Sigmoid colon (tissue), 4 donors: ENCODE measurements around the gene GEMIN5.

Source experiments
- EP300 ChIP-seq, 4 donors: sonication (generic); formaldehyde crosslinking; IDR thresholded peaks; one replicate each; pipeline ENCODE4 v1.6.1; 2017; ENCODE audit warnings: antibody characterized with exemption in 4 of 4
- POLR2A ChIP-seq, 2 donors: fragments of 450-650 bp; IDR thresholded peaks; one replicate each; pipeline ENCODE4 v1.6.1; 2016; ENCODE audit warnings: antibody characterized with exemption in 2 of 2, mild to moderate bottlenecking in 2 of 2, moderate library complexity in 2 of 2
- TF ChIP-seq, protein P1 (sequence below), 4 experiments: fragments of 450-650 bp in 3 of 4; fragments of 200-600 bp in 1 of 4; IDR thresholded peaks; one replicate each; pipeline ENCODE4 v1.5.1; 2016 to 2019; ENCODE audit warnings: antibody characterized with exemption in 4 of 4, mild to moderate bottlenecking in 3 of 4, moderate library complexity in 2 of 4

DNA sequence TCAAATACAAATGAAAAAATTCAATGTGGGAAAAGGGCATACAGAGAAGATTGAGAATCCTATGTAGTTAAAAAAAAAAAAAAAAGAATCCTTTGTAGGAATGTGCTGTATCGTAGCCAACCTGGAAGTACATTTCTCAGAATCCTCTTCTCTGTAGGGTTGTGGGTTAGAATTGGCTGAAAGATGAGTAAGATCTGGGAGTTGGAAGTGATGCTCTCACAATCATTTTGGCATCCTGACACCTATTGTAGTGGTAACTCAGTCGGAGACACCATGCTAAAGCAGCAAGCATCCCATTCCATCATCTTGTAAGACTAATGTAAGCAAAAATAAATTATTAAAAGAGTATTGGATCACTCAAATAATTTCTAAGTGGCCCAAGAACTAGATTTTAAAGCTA, 33.5 kb upstream of the GEMIN5 start:
- TF ChIP-seq, protein P1, sequence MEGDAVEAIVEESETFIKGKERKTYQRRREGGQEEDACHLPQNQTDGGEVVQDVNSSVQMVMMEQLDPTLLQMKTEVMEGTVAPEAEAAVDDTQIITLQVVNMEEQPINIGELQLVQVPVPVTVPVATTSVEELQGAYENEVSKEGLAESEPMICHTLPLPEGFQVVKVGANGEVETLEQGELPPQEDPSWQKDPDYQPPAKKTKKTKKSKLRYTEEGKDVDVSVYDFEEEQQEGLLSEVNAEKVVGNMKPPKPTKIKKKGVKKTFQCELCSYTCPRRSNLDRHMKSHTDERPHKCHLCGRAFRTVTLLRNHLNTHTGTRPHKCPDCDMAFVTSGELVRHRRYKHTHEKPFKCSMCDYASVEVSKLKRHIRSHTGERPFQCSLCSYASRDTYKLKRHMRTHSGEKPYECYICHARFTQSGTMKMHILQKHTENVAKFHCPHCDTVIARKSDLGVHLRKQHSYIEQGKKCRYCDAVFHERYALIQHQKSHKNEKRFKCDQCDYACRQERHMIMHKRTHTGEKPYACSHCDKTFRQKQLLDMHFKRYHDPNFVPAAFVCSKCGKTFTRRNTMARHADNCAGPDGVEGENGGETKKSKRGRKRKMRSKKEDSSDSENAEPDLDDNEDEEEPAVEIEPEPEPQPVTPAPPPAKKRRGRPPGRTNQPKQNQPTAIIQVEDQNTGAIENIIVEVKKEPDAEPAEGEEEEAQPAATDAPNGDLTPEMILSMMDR (IDR thresholded peaks at IDR 0.05), result no peak
- TF ChIP-seq POLR2A (IDR thresholded peaks at IDR 0.05) (no peak), EP300 (IDR thresholded peaks at IDR 0.05) (no peak)
